ENCODE results near the gene SEMA7A.

Gene SEMA7A

GRCh38 chr15:74384566-74384880 lies 49.2 kb downstream of the SEMA7A start:
- Histone ChIP-seq H3F3A (ENCODE audit: insufficient read depth, low read length) (no peaks in the 10 kb centered on the region), H3K9ac (ENCODE audit: low read length) (no peak overlapping the region), H3K9me3 (ENCODE audit: low read length) (no peaks in the 10 kb centered on the region), H3K79me2 (ENCODE audit: insufficient read depth, low read length) (no peaks in the 10 kb centered on the region), H3K36me3 (ENCODE audit: insufficient read depth, low read length) (no peaks in the 10 kb centered on the region), H3K4me3 (ENCODE audit: low read depth, low read length, poor library complexity, severe bottlenecking) (no peak overlapping the region), H3K27me3 (ENCODE audit: insufficient read depth, low read length) (peaks cover 15% of the 10 kb centered on the region), H2AFZ (ENCODE audit: low read length) (no peak overlapping the region), H3K9me2 (ENCODE audit: low read depth, low read length) (no peaks in the 10 kb centered on the region), H3K4me1 (ENCODE audit: insufficient read depth, low read length, severe bottlenecking) (no peaks in the 10 kb centered on the region), H4K20me1 (ENCODE audit: insufficient read depth, low read length) (no peaks in the 10 kb centered on the region), H3K27ac (ENCODE audit: low read depth, low read length, poor library complexity, severe bottlenecking) (no peak overlapping the region), H3K4me2 (ENCODE audit: low read length) (no peak overlapping the region)
- TF ChIP-seq, protein P1, sequence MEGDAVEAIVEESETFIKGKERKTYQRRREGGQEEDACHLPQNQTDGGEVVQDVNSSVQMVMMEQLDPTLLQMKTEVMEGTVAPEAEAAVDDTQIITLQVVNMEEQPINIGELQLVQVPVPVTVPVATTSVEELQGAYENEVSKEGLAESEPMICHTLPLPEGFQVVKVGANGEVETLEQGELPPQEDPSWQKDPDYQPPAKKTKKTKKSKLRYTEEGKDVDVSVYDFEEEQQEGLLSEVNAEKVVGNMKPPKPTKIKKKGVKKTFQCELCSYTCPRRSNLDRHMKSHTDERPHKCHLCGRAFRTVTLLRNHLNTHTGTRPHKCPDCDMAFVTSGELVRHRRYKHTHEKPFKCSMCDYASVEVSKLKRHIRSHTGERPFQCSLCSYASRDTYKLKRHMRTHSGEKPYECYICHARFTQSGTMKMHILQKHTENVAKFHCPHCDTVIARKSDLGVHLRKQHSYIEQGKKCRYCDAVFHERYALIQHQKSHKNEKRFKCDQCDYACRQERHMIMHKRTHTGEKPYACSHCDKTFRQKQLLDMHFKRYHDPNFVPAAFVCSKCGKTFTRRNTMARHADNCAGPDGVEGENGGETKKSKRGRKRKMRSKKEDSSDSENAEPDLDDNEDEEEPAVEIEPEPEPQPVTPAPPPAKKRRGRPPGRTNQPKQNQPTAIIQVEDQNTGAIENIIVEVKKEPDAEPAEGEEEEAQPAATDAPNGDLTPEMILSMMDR (IDR thresholded peaks at IDR 0.05; ENCODE audit: low read length) = no peak
- TF ChIP-seq EZH2 (IDR thresholded peaks at IDR 0.05; ENCODE audit: borderline replicate concordance, low read length) = no peak

DNA sequence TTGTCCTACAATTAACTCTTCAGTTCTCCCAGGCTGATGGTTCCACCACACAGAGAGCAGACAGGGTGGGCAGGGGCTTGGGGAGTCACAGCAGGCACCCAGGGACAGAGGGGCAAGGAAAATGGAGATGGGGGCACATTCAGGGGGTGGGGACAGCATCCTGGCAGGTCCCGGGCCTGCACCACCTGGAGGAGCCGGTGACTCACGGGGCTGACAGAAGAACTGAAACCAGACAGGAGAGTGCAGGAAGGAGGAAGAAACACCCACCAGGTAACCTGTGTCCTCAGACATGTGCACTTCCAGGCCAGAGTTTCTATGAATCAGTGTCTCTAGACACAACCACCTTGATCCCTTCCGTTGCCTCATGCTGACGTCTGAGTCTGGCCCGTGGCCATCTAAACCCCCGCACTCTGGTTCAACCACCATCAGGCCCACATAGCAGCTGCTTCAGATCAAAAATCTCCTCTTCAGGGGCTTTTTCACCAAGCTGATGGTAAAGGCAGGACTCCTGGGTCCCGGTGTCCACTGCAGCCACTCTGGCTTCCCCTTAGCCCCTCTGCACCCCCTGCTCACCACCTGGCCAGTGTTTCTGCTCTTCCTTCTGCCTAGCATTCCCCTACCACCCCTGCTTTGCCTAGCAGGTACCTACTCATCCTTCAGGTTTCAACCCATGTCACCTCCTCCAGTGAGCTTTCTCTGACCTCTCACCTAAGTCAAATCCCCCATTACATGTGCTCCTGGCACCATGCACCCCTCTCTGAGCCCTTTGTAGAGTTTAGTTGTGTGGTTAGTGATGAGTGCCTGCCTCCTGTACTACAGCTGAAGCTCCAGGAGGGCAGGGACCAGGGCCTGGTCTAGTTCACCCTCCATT lies 49.8 kb downstream of the SEMA7A start:
- Histone ChIP-seq H3K9me3 (ENCODE audit: low read length) (no peaks in the 10 kb centered on the region), H3K36me3 (ENCODE audit: insufficient read depth, low read length) (no peaks in the 10 kb centered on the region), H3K27ac (ENCODE audit: low read depth, low read length, poor library complexity, severe bottlenecking) (no peak overlapping the region), H4K20me1 (ENCODE audit: insufficient read depth, low read length) (no peaks in the 10 kb centered on the region), H3K4me1 (ENCODE audit: insufficient read depth, low read length, severe bottlenecking) (no peaks in the 10 kb centered on the region), H3K27me3 (ENCODE audit: insufficient read depth, low read length) (peaks cover 11% of the 10 kb centered on the region), H3K9ac (ENCODE audit: low read length) (no peak overlapping the region), H3F3A (ENCODE audit: insufficient read depth, low read length) (no peaks in the 10 kb centered on the region), H3K4me3 (ENCODE audit: low read depth, low read length, poor library complexity, severe bottlenecking) (no peak overlapping the region), H2AFZ (ENCODE audit: low read length) (no peak overlapping the region), H3K4me2 (ENCODE audit: low read length) (no peak overlapping the region), H3K9me2 (ENCODE audit: low read depth, low read length) (no peaks in the 10 kb centered on the region), H3K79me2 (ENCODE audit: insufficient read depth, low read length) (no peaks in the 10 kb centered on the region)
- TF ChIP-seq EZH2 (IDR thresholded peaks at IDR 0.05; ENCODE audit: borderline replicate concordance, low read length) = no peak
- TF ChIP-seq, protein P1 (IDR thresholded peaks at IDR 0.05; ENCODE audit: low read length) = no peak

GRCh38 chr15:74383286-74383685 lies 50.5 kb downstream of the SEMA7A start:
- H3K4me3 ChIP-seq (ENCODE audit: low read depth, low read length, poor library complexity, severe bottlenecking) = no peak overlapping the region
- TF ChIP-seq EZH2 (IDR thresholded peaks at IDR 0.05; ENCODE audit: borderline replicate concordance, low read length) = no peak
- TF ChIP-seq, protein P1 (IDR thresholded peaks at IDR 0.05; ENCODE audit: low read length) = no peak
- H3K4me1 ChIP-seq (ENCODE audit: insufficient read depth, low read length, severe bottlenecking) = no peaks in the 10 kb centered on the region
- no peaks in the 10 kb centered on the region for H3F3A ChIP-seq (ENCODE audit: insufficient read depth, low read length)
- H3K4me2 ChIP-seq (ENCODE audit: low read length) = no peak overlapping the region
- no peaks in the 10 kb centered on the region for H4K20me1 ChIP-seq (ENCODE audit: insufficient read depth, low read length)
- H2AFZ ChIP-seq (ENCODE audit: low read length) = no peak overlapping the region
- no peak overlapping the region for H3K27ac ChIP-seq (ENCODE audit: low read depth, low read length, poor library complexity, severe bottlenecking)
- no peaks in the 10 kb centered on the region for H3K9me2 ChIP-seq (ENCODE audit: low read depth, low read length)
- peaks cover 8% of the 10 kb centered on the region for H3K27me3 ChIP-seq (ENCODE audit: insufficient read depth, low read length)
- H3K9me3 ChIP-seq (ENCODE audit: low read length) = no peaks in the 10 kb centered on the region
- H3K79me2 ChIP-seq (ENCODE audit: insufficient read depth, low read length) = no peaks in the 10 kb centered on the region
- no peak overlapping the region for H3K9ac ChIP-seq (ENCODE audit: low read length)
- H3K36me3 ChIP-seq (ENCODE audit: insufficient read depth, low read length) = no peaks in the 10 kb centered on the region
